HEK293T (cell line): ENCODE results near the gene TIAL1.

Experiments used
- ARNT ChIP-seq: fragments of 450-650 bp; IDR thresholded peaks from 2 replicates; pipeline ENCODE4 v1.6.1; 2017; ENCODE audit warnings: mild to moderate bottlenecking
- BHLHE40 ChIP-seq: fragments of 450-650 bp; IDR thresholded peaks from 2 replicates; pipeline ENCODE4 v1.6.1; 2016; ENCODE audit warnings: mild to moderate bottlenecking, moderate library complexity, borderline replicate concordance
- FOXA1 ChIP-seq: fragments of 450-650 bp; IDR thresholded peaks from 2 replicates; pipeline ENCODE4 v1.6.1; 2016; ENCODE audit warnings: mild to moderate bottlenecking
- FOXK2 ChIP-seq: fragments of 450-650 bp; IDR thresholded peaks from 2 replicates; pipeline ENCODE4 v1.6.1; 2016; ENCODE audit warnings: mild to moderate bottlenecking
- HDGF ChIP-seq: fragments of 450-650 bp; IDR thresholded peaks from 2 replicates; pipeline ENCODE4 v1.6.1; 2017; ENCODE audit warnings: antibody characterized with exemption, borderline replicate concordance
- L3MBTL2 ChIP-seq: fragments of 450-650 bp; conservative IDR thresholded peaks from 2 replicates; pipeline ENCODE4 v1.6.1; 2016; ENCODE audit warnings: mild to moderate bottlenecking
- LEF1 ChIP-seq: fragments of 450-650 bp; IDR thresholded peaks from 2 replicates; pipeline ENCODE4 v1.6.1; 2017; ENCODE audit warnings: mild to moderate bottlenecking, borderline replicate concordance
- SP1 ChIP-seq: fragments of 450-650 bp; IDR thresholded peaks from 2 replicates; pipeline ENCODE4 v1.6.1; 2017
- SUZ12 ChIP-seq: fragments of 450-650 bp; IDR thresholded peaks from 2 replicates; pipeline ENCODE4 v1.6.1; 2016; ENCODE audit warnings: mild to moderate bottlenecking
- TARDBP ChIP-seq: fragments of 450-650 bp; IDR thresholded peaks from 2 replicates; pipeline ENCODE4 v1.6.1; 2016
- TF ChIP-seq, protein P1 (sequence below): fragments of 450-650 bp; IDR thresholded peaks from 2 replicates; pipeline ENCODE4 v1.6.1; 2016

DNA sequence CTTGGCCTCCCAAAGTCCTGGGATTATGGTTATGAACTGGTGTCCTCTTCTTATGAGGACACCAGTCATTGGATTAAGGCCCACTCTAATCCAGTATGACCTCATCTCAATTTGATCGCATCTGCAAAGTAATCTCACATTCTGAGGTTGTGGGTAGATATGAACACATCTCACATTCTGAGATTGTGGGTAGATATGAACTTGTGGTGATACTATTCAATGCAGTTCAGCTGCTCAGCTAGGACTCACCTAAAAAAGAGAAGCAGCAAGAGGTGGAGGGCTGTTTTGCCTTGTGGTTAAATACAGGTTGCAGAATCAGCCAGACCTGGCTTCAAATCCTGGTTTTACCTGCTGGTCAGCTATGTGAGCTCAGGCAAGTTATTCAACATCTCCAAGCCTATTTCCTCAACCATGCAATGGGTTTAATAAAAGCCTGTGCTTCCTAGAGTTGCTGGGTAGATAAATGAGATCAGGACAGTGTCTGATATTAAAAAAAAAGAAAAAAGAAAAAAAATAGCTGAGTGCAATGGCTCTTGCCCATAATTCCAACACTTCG lies 45.9 kb upstream of the TIAL1 start:
- TF ChIP-seq LEF1 (no peak), BHLHE40 (no peak), SUZ12 (no peak), HDGF (no peak), FOXK2 (no peak), TARDBP (no peak), SP1 (no peak), FOXA1 (no peak), L3MBTL2 (no peak), ARNT (no peak)
- TF ChIP-seq, protein P1, sequence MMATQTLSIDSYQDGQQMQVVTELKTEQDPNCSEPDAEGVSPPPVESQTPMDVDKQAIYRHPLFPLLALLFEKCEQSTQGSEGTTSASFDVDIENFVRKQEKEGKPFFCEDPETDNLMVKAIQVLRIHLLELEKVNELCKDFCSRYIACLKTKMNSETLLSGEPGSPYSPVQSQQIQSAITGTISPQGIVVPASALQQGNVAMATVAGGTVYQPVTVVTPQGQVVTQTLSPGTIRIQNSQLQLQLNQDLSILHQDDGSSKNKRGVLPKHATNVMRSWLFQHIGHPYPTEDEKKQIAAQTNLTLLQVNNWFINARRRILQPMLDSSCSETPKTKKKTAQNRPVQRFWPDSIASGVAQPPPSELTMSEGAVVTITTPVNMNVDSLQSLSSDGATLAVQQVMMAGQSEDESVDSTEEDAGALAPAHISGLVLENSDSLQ, result no peak
